Retina (tissue), 1 donor: ENCODE results near the gene ZBTB2.
A peak's percentile ranks its signal among the peaks of the same experiment; 100 is the strongest.
"Not testable (repeated sequence)": the region's sequence is repeated elsewhere in the genome, so short reads cannot be mapped to it uniquely, and the experiment has no call there.

Experiments
- DNase-seq: peaks from one replicate; pipeline ENCODE4 v3.0.0-alpha.2; 2016

The ZBTB2 gene

GRCh38 chr6:151400473-151400872, 9.1 kb upstream of the ZBTB2 start:
- no peak for DNase-seq

- no peak for DNase-seq
Measured at GRCh38 chr6:151399679-151400078, 8.3 kb upstream of the ZBTB2 start.

GRCh38 chr6:151393410-151393809, 2.1 kb upstream of the ZBTB2 start:
- DNase-seq: no peak

GRCh38 chr6:151392427-151392826, 1.1 kb upstream of the ZBTB2 start:
- no peak for DNase-seq

GRCh38 chr6:151390851-151391470, 398 bp downstream of the ZBTB2 start:
- DNase-seq: peak; percentile 89

GRCh38 chr6:151390276-151390850, 996 bp downstream of the ZBTB2 start:
- DNase-seq: peak; percentile 99

GRCh38 chr6:151389618-151390275, 1.6 kb downstream of the ZBTB2 start:
- DNase-seq: peak; percentile 95

- DNase-seq: no peak
Measured at GRCh38 chr6:151388997-151389617, 2.3 kb downstream of the ZBTB2 start.

GRCh38 chr6:151388236-151388635, 3.1 kb downstream of the ZBTB2 start:
- no peak for DNase-seq

- DNase-seq: no peak
Measured at GRCh38 chr6:151387175-151387970, 4.0 kb downstream of the ZBTB2 start.

- DNase-seq: no peak
Measured at GRCh38 chr6:151385177-151385576, 6.2 kb downstream of the ZBTB2 start.

- no peak for DNase-seq
Measured at GRCh38 chr6:151384151-151384550, 7.2 kb downstream of the ZBTB2 start.

- not testable (repeated sequence) for DNase-seq
Measured at GRCh38 chr6:151382631-151383030, 8.7 kb downstream of the ZBTB2 start.

GRCh38 chr6:151381722-151382121, 9.6 kb downstream of the ZBTB2 start:
- no peak for DNase-seq

- DNase-seq: no peak
Measured at GRCh38 chr6:151380848-151381205, 10.5 kb downstream of the ZBTB2 start.

GRCh38 chr6:151379933-151380847, 11.2 kb downstream of the ZBTB2 start:
- no peak for DNase-seq

GRCh38 chr6:151377095-151377494, 14.3 kb downstream of the ZBTB2 start:
- DNase-seq: no peak

- no peak for DNase-seq
Measured at GRCh38 chr6:151376440-151376839, 14.9 kb downstream of the ZBTB2 start.

- no peak for DNase-seq
Measured at GRCh38 chr6:151375833-151376232, 15.5 kb downstream of the ZBTB2 start.

GRCh38 chr6:151374036-151374683, 17.2 kb downstream of the ZBTB2 start:
- DNase-seq: no peak

- DNase-seq: no peak
Measured at GRCh38 chr6:151372164-151372563, 19.2 kb downstream of the ZBTB2 start.
